ENCODE results near the gene SCAF8. TPM values are rescaled to one million over a fixed set of nuclear protein-coding genes. Genes with fewer than 3 reads are reported as not detected.

The SCAF8 gene
- total and polyA plus RNA-seq, 9 of the 15 experiments (the other 6 are each of a cell fraction or from before 2014, with no cell fraction given): 10.5 to 46.6 (median 23.2) TPM

GRCh38 chr6:154805288-154805911 lies 72.2 kb downstream of the SCAF8 start:
- Histone ChIP-seq H3K27me3 (ENCODE audit: control insufficient read depth in 2 of 2, insufficient read depth in 2 of 2, low read length in 2 of 2) (no peaks in the 10 kb centered on the region), H3K9ac (ENCODE audit: insufficient read depth in 1 of 2, low read depth in 2 of 2, low read length in 2 of 2) (no peak overlapping the region), H3K27ac (ENCODE audit: extremely low read depth, low read depth, low read length) (no peak overlapping the region), H3K4me2 (ENCODE audit: insufficient read depth, low read length) (no peak overlapping the region), H3K79me2 (ENCODE audit: control insufficient read depth, insufficient read depth, low read length) (0 out of 3 replicates have a peak, but pooled peaks cover under 1% of the 10 kb centered on the region), H3K9me3 (replicated peaks; ENCODE audit: control insufficient read depth, insufficient read depth, low read depth, low read length) (no peaks in the 10 kb centered on the region), H3K36me3 (ENCODE audit: control insufficient read depth, insufficient read depth, low read length) (peaks cover 84% of the 10 kb centered on the region), H2AFZ (ENCODE audit: low read depth, low read length) (no peak overlapping the region), H4K20me1 (replicated peaks; ENCODE audit: control insufficient read depth, insufficient read depth, low read length) (no peaks in the 10 kb centered on the region), H3K4me1 (replicated peaks in 1 of 2; ENCODE audit: control insufficient read depth in 2 of 2, insufficient read depth in 2 of 2, low read length in 2 of 2) (no peaks in the 10 kb centered on the region), H3K9me1 (ENCODE audit: control insufficient read depth, insufficient read depth, low read length) (no peaks in the 10 kb centered on the region), H3K4me3 (no peak overlapping the region)
- FAIRE-seq (no peak), ATAC-seq (peak; percentile 69; the same call in 2 of the 3 replicates), DNase-seq (ENCODE audit: extremely low read depth in 1 of 4, low spot score in 3 of 4) (peak; percentile 28 to 42 (median 34))
- 35% methylated on average over 2 of the region's 2 CpGs for WGBS (ENCODE audit: insufficient coverage, low coverage, missing lambda C conversion rate)
- in situ Hi-C loops (cut with MboI): loop anchor here (25.0 kb wide), 1 partner anchor 643 kb away; no protein-coding TSS in a partner anchor
- TF ChIP-seq SMC3 (conservative IDR thresholded peaks at IDR 0.05; ENCODE audit: insufficient read depth, low read depth, low read length) (peak; percentile 47; the same call in 1 of the 2 replicates), REST (IDR thresholded peaks at IDR 0.05; ENCODE audit: borderline replicate concordance) (peak; percentile 60; the same call in 1 of the 2 replicates), REST (CRISPR knock-in tag; IDR thresholded peaks at IDR 0.05; ENCODE audit: low read depth) (no peak), RAD21 (CRISPR knock-in tag; conservative IDR thresholded peaks at IDR 0.05 in 1 of 2, IDR thresholded peaks at IDR 0.05 in 1 of 2) (peak; percentile 61 to 63), CTCF (IDR thresholded peaks at IDR 0.05 in 2 of 3, conservative IDR thresholded peaks at IDR 0.05 in 1 of 3; ENCODE audit: insufficient read depth in 2 of 3, low read depth in 1 of 3, low read length in 3 of 3) (peak in 2 of 3 experiments; percentile 41 to 74; a peak in 3 of 6 replicates), MCM3 (IDR thresholded peaks at IDR 0.05) (no peak), PCBP1 (IDR thresholded peaks at IDR 0.05; ENCODE audit: low read depth, low read length, poor library complexity, severe bottlenecking) (no peak), ZNF384 (IDR thresholded peaks at IDR 0.05; ENCODE audit: low read depth, low read length) (peak; percentile 53)
- ChIA-PET POLR2A (interaction anchor here (0.6 to 1.0 kb wide), 2 partner anchors 9 to 123 kb away, joined by 3 read pairs; no protein-coding TSS in a partner anchor), CTCF (ENCODE audit: low intra/inter-chr PET ratio) (interaction anchor here (0.6 to 3.3 kb wide), 8 partner anchors 13 to 305 kb away, joined by 3 to 59 read pairs (median 4); no protein-coding TSS in a partner anchor)
- intact Hi-C loops (cut with micrococcal nuclease): loop anchor here (1.0 to 10.0 kb wide), 4 partner anchors 73 to 651 kb away; partner anchors contain the start of gene SCAF8
- BruUV-seq (replicated peaks): no TSS peak

All from K562 (cell line).